Amygdala (tissue), 56 donors: ENCODE data around the gene CPZ.

ENCODE experiments used
- DNase-seq, 56 donors: peaks; one replicate each; lab custom pipeline; 2025; lab: John Stamatoyannopoulos, UW

CPZ gene

GRCh38 chr4:8592366-8593263 is at the start of gene CPZ:
TSS of gene CPZ (plus strand) at chr4:8592765. CDS start at chr4:8592834, 69 bp downstream.
- DNase-seq: no peak

DNA sequence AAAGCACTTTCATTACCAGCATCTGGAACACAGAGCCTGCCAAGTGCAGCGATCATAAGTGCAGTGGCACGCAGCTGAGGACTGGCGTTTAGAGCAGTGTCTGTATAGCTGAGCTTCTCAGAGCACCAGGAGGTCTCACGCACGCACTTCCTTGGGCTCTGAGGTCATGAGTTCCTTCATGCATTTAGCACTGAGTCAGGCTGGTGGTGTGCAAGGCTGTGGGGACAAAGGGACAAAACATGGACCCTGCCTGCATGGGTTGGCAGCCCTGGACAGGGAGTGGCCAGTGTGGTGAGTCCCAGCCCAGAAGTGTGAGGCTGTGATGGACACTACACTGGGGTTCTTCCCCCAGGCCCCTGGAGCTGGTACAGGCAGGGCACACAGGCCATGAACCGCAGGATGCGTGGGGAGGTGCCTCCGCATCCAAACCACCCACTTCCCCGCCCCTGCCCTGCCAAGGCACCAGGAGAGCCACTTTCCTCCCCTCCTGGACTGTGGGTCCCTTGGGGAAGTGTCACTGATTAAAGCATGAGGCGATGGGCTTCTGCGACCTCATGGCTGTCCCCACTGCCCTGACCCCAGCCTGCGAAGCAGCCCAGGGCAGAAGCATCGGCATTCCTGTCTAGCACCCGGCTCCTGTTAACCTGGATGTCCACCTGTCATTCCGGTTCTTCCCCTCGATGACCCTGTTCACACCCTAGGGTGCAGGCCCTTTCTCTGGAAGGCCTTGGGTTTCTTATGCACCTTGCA is 49.6 kb upstream of the CPZ start:
- no peak for DNase-seq

DNA sequence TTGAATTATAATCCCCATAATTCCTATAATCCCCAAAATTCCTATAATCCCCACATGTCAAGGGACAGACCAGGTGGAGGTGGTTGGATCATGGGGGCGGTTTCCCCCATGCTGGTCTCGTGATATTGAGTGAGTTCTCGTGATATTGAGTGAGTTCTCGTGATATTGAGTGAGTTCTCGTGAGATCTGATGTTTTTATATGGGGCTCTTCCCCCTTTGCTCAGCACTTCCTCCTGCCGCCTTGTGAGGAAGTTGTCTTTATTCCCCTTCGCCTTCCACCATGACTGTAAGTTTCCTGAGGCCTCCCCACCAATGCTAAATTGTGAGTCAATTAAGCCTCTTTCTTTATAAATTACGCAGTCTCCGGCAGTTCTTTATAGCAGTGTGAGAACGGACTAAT is 48.9 kb upstream of the CPZ start:
- DNase-seq: no peak

- DNase-seq: no peak
Measured at GRCh38 chr4:8544282-8544681, 48.3 kb upstream of the CPZ start.

DNA sequence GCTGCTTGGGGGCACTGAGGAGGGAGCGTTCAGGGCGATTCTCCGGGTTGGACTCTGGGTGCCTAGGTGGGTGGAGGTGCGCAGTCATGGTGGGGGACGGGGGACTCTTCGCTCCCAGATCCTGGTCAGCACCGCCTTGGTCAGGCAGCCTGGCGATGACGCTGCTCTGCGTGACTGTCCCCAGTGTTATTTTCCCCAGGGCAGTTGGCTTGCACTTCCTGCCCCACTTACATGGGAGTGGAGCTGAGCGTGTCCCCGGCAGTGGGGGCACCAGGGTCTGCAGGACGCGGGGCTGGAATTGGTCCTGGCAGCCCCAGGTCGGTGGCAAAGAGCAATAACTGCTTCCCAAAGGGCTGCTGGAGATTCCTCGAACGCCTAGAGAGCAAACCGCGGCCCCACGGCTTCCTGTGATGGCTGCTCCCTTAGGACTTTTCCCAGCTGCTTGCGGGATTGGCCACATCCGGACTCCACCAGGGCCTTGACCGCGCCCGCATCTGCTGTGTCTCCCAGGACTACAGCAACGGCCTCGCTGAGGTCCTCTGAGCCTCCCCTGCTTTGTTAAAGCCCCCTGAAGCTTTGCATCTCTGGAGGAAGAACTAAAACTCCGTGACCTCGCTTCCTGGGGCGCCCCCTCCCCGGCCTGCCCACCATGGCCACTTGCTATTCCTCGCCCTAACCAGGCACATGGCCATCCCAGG is 47.7 kb upstream of the CPZ start:
- no peak for DNase-seq

GRCh38 chr4:8545439-8545765 is 47.2 kb upstream of the CPZ start:
- DNase-seq: no peak

DNA sequence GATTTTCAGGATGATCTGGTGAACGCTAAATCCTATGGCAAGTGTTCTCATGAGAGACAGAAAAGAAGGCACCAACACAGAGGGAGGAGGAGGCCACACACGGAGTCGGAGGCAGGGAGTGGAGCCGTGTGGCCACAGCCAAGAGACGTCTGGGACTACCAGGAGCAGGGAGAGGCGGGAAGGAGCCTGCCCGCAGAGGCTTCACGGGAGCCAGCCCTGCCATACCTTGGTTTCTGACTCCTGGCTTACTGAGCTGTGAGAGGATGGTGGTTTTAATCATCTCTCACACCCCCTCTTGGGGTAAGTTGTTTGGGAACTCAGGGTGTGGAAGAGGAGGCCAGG is 45.8 kb upstream of the CPZ start:
- DNase-seq: no peak

DNA sequence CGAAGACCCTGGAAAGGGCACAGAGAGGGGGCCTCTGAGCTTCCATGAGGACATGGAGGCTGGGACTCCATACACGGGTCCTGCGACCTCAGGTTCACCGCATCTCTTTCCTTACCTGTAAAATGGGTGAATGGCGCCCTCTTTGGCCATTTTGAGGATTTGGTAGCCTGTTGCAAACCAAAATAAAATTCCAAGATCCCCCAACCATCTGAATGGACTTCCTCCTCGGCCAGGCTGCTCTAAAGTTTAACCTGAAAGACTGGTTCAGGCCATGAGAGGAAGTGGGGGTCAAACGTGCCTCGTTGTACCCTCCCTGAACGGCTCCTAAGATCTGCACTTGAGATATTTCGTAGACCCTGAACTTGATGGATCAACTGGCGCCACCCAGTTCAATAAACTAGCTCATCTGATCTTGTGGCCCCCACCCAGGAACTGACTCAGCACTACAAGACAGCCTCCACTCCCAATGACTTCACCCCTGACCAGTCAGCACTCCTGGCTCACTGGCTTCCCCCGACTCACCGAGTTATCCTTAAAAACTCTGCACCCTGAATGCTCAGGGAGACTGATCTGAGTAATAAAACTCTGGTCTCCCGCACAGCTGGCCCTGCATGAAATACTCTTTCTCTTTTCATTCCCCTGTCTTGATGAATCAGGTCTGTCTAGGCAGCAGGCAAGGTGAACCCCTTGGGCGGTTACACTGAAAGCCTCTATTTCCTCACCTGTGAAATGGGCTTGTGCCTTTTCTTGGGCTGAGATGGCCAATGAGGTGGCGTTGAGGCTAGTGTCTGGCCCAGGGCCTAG is 45.3 kb upstream of the CPZ start:
- DNase-seq: no peak

GRCh38 chr4:8547912-8548730 is 44.4 kb upstream of the CPZ start:
- no peak for DNase-seq

- DNase-seq: no peak
Measured at GRCh38 chr4:8548731-8549351, 43.7 kb upstream of the CPZ start.

- no peak for DNase-seq
Measured at GRCh38 chr4:8549352-8549931, 43.1 kb upstream of the CPZ start.

GRCh38 chr4:8550691-8551090 is 41.9 kb upstream of the CPZ start:
- no peak for DNase-seq

GRCh38 chr4:8552024-8552423 is 40.5 kb upstream of the CPZ start:
- no peak for DNase-seq

- no peak for DNase-seq
Measured at GRCh38 chr4:8552581-8553205, 39.9 kb upstream of the CPZ start.

DNA sequence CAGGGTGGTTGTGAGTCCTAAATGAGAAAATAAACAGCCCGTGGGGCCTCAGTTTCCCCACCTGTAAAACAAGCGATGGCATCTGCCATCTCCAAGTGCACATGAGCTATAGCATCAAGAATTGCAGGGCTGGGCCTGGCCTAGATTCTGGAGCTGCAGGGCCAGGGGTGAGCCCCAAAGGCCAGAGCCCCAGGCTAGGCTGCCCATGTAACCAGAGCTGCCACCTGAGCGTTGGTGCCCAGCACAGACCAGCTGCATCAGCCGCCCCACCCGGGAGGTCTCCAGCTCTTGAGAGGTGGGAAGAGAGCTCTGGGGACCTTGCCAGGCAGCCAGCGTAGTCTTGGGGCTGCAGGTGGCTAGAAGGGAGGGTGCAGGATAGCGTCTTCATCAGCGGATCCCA is 39.3 kb upstream of the CPZ start:
- no peak for DNase-seq

- no peak for DNase-seq
Measured at GRCh38 chr4:8553991-8554405, 38.6 kb upstream of the CPZ start.

GRCh38 chr4:8554555-8555100 is 37.9 kb upstream of the CPZ start:
- no peak for DNase-seq

- DNase-seq: no peak
Measured at GRCh38 chr4:8555716-8556115, 36.8 kb upstream of the CPZ start.
